NK-92 (cell line): ENCODE results near the gene PKN1.

Source experiments
- DNase-seq: peaks from one replicate; lab custom pipeline; 2025; ENCODE audit not compliant: unreplicated experiment; lab: John Stamatoyannopoulos, UW

The PKN1 gene

DNA sequence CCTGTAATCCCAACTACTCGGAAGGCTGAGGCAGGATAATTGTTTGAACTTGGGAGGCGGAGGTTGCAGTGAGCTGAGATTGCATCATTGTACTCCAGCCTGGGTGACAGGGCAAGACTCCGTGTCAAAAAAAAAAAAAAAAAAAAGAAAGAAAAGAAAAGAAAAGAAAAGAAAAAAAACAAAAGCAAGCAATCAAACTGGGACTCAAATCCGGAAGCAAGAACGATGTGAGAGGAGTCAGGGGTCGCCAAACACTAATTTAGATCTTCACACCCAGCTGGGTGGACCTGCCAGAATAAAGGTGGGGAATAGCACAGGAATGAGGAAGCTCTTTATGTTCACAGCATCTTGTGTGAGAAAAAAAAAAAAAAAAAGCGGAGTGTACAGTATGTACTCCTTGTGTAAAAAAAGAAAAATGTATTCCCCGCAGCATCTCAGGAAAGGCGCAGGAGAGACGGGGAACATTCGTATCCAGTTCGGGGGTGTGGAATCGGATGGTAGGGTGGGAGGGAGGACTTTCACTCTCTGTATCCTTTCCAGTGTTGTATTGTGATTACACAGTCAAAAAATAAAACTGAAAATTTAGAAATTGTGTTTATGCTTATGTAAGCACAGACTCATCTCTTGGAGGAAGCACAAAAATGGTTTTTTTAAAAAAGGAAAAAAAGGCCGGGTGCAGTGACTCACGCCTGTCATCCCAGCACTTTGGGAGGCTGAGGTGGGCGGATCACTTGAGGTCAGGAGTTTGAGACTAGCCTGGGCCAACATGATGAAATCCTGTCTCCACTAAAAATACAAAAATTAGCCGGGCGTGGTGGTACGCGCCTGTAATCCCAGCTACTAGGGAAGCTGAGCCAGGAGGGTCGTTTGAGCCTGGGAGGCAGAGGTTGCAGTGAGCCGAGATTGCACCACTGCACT is 77.5 kb downstream of the PKN1 start:
- DNase-seq = no peak

DNA sequence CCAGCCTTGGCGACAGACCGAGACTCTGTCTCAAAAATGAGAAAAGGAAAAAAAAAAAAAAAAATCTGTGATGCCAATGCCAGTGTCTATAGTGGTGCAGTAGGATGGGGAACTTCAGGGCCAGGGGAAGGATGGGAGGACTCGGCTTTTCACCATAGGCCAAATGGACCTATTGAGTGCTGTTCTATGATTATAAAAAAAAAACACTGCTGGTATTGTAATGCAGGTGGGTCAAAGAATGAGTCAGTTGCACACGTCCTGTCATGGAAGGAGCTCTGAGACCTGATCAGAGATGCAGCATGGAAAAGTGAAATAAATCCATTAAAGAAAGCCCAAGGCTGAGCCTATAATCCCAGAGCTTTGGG is 78.1 kb downstream of the PKN1 start:
- DNase-seq = no peak

DNA sequence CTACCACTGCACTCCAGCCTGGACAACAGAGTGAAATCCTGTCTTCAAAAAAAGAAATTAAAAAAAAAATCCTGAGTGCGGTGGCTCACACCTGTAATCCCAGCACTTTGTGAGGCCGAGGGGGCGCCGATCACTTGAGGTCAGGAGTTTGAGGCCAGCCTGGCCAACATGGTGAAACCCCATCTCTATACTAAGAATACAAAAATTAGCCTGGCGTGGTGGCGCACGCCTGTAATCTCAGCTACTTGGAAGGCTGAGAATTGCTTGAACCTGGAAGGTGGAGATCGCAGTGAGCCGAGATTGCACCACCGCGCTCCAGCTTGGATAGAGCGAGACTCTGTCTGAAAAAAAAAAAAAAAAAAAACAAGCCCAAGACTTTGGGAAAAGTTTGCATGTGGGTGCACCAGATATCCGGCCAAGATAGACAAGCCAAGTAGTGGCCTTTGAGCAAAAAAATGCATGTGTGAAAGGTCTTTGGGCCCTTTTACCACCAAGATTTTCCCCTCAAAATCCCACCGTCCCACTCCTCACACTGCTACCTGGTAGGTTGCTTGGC is 79.4 kb downstream of the PKN1 start:
- DNase-seq = no peak

DNA sequence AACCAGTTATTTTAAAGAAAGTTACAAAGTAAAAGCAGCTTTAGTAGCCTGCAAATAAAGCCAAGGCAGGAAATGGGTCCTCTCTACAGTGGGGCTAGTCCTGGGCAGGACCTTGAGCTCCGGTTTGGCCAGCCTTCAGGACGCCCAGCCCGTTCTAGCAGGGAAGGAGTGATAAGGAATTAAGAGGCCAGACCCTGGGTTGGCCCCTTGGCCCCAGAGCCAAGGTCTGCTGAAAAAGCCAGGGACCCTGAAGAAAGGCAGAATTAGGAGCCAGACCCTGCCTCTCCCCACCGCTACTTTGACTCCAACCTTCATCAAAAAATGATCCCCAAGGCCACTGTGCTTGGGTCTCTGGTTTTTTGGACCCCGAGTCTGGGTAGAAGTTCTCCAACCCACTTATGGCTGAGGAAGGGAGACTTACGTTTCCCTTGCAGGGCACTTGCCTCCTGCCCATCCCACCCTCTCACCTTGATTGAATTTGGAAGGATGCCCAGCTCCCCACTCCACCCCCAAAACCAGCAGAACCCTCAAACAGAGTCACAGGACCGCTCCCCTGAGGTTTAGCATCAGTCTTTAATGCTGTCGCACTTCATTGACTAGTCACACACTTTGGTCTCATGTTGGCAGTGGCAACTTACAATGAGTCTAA is 81.2 kb downstream of the PKN1 start:
- no peak for DNase-seq

DNA sequence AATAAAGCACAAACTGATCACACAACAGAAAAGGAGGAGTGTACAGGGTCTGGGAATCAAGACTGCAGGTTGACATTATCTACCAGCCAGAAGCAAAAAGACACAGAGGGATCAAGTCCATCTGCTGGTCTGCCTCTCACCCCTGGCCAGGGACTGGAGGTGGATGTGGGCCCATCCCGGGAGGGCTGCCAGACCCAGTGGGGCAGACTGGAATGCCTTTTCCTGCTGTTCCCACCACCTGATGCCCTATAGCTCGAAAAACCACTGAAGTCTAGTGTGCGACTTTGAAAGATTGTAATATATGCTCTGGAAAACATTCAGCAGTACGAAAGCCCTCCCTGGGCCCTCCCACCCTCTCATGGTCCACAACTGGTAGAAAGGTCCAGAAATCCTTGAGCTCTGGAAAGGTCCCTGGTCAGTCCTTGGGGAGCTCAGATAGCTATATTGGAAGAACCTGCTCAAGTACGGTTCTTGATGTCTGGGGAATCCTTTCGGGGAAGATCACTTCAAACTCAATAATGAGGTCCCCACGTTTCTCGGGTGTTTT is 82.5 kb downstream of the PKN1 start:
- DNase-seq = no peak

DNA sequence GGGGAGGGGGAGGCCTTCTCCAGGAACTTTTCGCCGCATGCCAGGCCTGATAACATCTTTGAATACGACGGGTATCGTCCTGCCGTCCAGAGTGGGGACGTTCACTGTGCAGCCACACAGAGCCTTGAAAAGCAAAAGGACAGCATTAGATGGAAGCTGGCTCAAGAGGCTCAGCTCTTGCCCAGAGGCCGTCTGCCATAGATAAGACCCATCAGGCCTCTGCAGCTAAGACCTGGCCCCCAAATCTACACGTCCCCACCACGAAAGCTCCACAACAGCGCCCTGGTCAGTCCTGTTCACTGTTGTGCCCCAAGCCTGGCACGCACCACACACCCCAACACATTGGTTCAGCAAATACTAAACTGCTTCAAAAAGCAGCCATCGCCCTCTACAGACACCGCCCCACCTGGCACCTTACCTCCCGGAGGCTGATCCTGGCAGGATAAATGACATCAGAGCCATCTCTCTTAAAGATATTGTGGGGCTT is 83.0 kb downstream of the PKN1 start:
- DNase-seq = no peak

- DNase-seq = no peak
These were observed 83.8 kb downstream of the PKN1 start for GRCh38 chr19:14516746-14517438.

GRCh38 chr19:14517446-14517839 is 84.3 kb downstream of the PKN1 start:
- DNase-seq = no peak

GRCh38 chr19:14517840-14518505 is 84.9 kb downstream of the PKN1 start, which contains the start of gene DNAJB1:
Gene DNAJB1, minus strand, starts transcription at chr19:14518397. Its CDS starts 48 bp downstream, at chr19:14518349.
- DNase-seq = no peak

GRCh38 chr19:14519245-14519859 is 86.2 kb downstream of the PKN1 start:
- DNase-seq = no peak

- DNase-seq = no peak
These were observed 86.8 kb downstream of the PKN1 start for GRCh38 chr19:14519860-14520407.

- no peak for DNase-seq
These were observed 87.4 kb downstream of the PKN1 start for GRCh38 chr19:14520543-14520942.
